D721Med (cell line): Measurements from ENCODE around the gene CALHM2.
A peak's percentile ranks its signal among the peaks of the same experiment; 100 is the strongest.
"Not testable (repeated sequence)": the region's sequence is repeated elsewhere in the genome, so short reads cannot be mapped to it uniquely, and the experiment has no call there.

ENCODE experiments used
- DNase-seq: peaks from one replicate; pipeline ENCODE4 v3.0.0; 2011; ENCODE audit warnings: low spot score; ENCODE audit not compliant: insufficient read length
- FAIRE-seq: peaks from 2 replicates; lab custom pipeline; 2011; peaks lifted over from hg19 to GRCh38; lab: Jason Lieb, UNC
- TF ChIP-seq, protein P1 (sequence below): IDR thresholded peaks from 2 replicates; pipeline ENCODE4 v1.5.1; 2012; ENCODE audit warnings: mild to moderate bottlenecking, control low read depth; ENCODE audit not compliant: insufficient read depth; ENCODE audit errors: missing control alignments

Gene CALHM2

DNA sequence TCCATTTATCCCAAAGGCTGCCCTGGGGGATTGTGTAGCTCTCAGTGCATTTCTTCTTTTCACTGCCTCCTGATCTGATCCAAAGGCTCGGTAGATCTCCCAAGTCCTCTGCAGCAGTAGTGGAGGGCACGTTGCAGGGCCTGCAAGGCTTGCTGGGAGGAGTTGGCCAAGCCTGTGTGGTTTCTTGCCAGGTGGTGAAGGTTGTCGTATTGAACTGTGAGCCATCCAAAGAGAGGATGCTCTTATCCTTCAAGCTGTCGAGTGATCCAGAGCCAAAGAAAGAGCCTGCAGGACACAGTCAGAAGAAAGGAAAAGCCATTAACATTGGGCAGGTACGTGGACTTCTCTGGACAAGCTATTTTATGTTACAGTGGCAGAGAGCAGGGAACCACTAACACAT, 34.6 kb downstream of the CALHM2 start:
- TF ChIP-seq, protein P1, sequence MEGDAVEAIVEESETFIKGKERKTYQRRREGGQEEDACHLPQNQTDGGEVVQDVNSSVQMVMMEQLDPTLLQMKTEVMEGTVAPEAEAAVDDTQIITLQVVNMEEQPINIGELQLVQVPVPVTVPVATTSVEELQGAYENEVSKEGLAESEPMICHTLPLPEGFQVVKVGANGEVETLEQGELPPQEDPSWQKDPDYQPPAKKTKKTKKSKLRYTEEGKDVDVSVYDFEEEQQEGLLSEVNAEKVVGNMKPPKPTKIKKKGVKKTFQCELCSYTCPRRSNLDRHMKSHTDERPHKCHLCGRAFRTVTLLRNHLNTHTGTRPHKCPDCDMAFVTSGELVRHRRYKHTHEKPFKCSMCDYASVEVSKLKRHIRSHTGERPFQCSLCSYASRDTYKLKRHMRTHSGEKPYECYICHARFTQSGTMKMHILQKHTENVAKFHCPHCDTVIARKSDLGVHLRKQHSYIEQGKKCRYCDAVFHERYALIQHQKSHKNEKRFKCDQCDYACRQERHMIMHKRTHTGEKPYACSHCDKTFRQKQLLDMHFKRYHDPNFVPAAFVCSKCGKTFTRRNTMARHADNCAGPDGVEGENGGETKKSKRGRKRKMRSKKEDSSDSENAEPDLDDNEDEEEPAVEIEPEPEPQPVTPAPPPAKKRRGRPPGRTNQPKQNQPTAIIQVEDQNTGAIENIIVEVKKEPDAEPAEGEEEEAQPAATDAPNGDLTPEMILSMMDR: no peak
- FAIRE-seq (no peak), DNase-seq (no peak)

DNA sequence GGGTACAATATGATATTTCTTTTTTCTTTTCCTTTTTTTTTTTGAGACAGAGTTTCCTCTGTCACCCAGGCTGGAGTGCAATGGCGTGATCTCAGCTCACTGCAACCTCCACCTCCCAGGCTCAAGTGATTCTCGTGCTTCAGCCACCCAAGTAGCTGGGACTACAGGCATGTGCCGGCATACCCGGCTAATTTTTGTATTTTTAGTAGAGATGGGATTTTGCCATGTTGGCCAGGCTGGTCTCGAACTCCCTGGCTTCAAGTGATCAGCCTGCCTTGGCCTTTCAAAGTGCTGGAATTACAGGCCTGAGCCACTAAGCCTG, 35.1 kb downstream of the CALHM2 start:
- FAIRE-seq: not testable (repeated sequence)

DNA sequence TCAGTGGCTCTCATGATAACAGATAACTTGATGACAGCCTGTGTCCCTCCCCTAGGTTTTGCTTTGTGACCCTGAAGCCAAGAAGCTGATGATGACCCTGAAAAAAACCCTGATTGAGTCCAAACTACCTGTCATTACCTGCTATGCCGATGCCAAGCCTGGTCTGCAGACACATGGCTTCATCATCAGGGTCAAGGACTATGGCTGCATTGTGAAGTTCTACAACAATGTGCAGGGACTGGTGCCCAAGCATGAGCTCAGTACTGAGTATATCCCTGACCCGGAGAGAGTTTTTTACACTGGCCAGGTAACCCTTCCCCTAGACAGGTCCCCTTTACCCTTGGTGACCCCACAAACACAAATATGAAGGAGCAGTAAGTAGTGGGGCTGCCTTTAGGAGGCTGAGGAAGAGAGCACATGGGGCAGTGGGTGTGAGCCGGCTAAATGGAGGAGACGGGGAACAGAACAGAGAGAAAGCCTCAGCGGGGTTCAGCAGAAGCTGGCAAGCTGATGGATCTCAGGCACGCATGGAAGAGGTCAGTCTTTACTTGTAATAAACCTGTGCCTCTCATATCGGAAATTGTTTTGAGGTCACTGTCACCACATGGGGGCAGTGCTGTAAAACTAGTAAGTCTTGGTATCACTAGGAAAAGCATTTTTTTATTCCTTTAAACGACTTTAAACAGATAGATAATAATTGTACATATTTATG, 35.6 kb downstream of the CALHM2 start:
- FAIRE-seq: no peak
- no peak for DNase-seq
- TF ChIP-seq, protein P1: peak; percentile 60

More for the DNA sequence above, 35.1 kb downstream of the CALHM2 start:
- not testable (repeated sequence) for DNase-seq

DNA sequence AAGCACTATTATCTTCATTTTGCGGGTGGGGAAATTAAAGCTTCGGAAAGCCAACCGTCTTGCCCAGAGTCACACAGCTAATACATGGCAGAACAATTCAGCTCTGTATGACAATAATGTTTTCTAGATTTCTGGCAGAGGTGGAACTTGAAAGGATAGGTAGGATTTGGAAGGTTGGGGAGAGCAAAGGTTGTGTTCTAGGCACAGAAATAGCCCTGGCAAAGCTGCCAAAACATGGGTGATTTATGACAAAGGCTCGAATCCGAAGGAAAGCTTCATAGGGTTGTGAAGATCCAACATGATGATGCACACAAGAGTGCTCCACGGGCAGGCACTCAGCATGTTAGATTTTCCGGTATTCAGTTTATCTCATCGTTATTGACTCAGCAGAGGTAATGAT, 36.6 kb downstream of the CALHM2 start:
- TF ChIP-seq, protein P1: no peak
- FAIRE-seq: no peak
- no peak for DNase-seq

DNA sequence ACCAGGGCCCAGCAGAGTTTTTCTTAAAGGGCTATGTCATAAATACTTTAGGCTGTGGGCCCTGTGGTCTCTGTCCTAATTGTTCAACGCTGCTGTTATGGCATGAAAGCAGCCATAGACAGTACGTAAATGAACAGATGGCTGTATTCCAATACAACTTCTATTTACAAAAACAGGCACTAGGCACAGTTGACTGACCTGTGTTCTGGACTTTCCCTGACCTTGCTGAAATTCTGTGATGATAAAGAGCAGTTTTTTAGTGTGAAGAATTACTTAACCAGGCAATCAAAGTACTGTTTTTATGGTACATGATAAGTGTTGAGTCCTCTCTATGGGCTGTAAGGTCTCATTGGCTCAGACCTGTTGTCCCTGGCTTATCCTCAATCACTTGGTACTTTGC, 38.6 kb downstream of the CALHM2 start:
- no peak for DNase-seq
- TF ChIP-seq, protein P1: no peak
- no peak for FAIRE-seq

DNA sequence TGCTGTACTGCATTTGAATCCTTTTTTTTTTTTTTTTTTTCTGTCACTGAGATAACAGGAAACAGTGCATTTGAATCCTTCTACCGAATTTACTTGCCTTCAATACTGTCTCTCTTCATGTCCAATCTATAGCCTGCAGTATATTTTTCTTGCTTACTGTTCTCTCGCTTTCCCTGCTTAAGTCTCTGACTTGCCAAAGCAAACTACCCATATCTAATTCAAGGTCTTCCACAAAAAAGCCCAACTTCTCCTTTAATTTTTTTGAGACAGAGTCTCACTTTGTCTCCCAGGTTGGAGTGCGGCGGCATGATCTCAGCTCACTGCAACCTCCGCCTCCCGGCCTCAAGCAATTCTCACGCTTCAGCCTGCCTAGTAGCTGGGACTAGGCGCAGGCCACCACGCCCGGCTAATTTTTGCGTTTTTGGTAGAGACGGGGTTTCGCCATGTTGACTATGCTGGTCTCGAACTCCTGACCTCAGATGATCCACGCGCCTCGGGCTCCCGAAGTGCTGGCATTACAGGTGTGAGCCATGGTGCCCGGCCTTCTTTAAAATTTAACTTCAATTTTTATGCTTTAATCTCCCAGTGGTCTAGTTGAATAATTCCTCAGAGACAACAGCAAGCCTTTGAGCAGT, 54.9 kb downstream of the CALHM2 start:
- TF ChIP-seq, protein P1: no peak

DNA sequence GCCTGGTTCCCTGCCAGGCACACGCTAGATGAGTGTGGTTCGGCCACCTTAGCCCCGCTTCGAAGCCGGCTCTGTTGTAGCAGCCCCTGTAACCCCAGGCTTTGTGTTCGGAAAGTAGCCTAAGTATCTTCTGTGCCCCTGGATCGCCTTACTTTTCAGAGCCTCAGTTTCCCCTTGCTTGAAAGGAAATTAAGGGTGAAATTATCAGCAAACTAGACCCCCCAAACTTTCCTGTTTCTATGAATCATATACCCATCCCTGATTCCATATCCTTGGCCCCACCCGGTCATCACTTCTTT, 55.4 kb downstream of the CALHM2 start:
- FAIRE-seq (no peak), DNase-seq (no peak)
- TF ChIP-seq, protein P1: peak; percentile 4

More for the DNA sequence above, 54.9 kb downstream of the CALHM2 start:
- DNase-seq: no peak
- no peak for FAIRE-seq
